ENCODE measurements around the gene GEMIN5.
"Not testable (repeated sequence)": the region's sequence is repeated elsewhere in the genome, so short reads cannot be mapped to it uniquely, and the experiment has no call there.

Gene GEMIN5

DNA sequence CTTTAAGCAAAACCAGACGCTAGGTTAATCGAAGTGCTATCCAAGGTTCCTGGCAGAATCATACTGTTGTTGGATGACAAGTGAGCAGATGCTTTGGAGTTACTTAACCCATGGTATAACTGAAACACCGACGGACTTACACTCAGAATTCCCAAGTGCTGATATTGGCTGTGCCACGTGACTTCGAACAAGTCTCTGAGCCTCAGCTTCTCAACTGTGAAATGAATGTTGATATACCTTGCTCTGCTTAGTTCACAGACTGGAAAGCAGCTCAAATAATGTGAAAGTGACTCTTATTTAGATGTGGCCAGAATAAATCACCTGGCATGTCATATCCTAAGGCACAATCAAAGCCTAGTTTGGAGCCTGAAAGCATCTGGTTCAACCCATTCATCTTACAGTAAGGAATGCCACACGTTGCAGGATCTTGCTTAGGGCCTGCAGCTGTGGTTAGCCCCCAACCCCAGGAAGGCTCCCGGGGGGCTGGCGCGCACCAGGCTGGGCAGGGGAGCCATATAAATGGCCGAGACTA is 759 bp downstream of the GEMIN5 start:
- CTCF ChIA-PET = interaction anchor here (1.3 kb wide), 1 partner anchor 9 kb away, joined by 5 read pairs; no protein-coding TSS in a partner anchor
- POLR2A ChIA-PET (ENCODE audit: low non-redundant PET) = interaction anchor here (0.5 to 0.9 kb wide), 2 partner anchors 15 to 20 kb away, joined by 3 read pairs; no protein-coding TSS in a partner anchor

DNA sequence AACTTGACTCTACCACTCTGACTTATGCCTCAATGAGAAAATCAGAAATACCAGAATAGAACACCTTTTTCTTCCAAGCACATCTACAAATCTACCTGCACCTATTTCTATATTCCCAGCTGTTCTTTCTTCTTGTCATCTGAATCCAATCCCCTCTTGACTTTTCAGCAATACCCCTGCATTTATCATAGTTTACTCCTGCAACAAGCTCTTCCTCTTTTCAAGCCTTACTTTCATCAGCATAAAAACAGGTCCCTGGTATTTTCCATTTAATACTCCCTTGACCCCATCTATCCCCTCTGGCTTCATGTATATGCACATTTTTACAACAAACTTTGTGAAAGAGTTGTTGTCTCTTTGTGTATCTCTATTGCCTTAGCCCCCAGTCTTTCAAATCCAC is 3.1 kb downstream of the GEMIN5 start:
- CTCF ChIA-PET = no interaction called here
- no peak overlapping the region for H3K27ac ChIP-seq
- DNase-seq (ENCODE audit: low spot score) = no peak
- POLR2A ChIA-PET (ENCODE audit: low non-redundant PET) = interaction anchor here (0.7 kb wide), 1 partner anchor 63 kb away, joined by 3 read pairs; no protein-coding TSS in a partner anchor
- TF ChIP-seq, protein P1, sequence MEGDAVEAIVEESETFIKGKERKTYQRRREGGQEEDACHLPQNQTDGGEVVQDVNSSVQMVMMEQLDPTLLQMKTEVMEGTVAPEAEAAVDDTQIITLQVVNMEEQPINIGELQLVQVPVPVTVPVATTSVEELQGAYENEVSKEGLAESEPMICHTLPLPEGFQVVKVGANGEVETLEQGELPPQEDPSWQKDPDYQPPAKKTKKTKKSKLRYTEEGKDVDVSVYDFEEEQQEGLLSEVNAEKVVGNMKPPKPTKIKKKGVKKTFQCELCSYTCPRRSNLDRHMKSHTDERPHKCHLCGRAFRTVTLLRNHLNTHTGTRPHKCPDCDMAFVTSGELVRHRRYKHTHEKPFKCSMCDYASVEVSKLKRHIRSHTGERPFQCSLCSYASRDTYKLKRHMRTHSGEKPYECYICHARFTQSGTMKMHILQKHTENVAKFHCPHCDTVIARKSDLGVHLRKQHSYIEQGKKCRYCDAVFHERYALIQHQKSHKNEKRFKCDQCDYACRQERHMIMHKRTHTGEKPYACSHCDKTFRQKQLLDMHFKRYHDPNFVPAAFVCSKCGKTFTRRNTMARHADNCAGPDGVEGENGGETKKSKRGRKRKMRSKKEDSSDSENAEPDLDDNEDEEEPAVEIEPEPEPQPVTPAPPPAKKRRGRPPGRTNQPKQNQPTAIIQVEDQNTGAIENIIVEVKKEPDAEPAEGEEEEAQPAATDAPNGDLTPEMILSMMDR (conservative IDR thresholded peaks at IDR 0.05; ENCODE audit: low read depth) = no peak

More for the DNA sequence above, 759 bp downstream of the GEMIN5 start:
- H3K27ac ChIP-seq = peak overlapping the region; percentile 67
- TF ChIP-seq, protein P1 (conservative IDR thresholded peaks at IDR 0.05; ENCODE audit: low read depth) = no peak
- peak; percentile 21 for DNase-seq (ENCODE audit: low spot score)

DNA sequence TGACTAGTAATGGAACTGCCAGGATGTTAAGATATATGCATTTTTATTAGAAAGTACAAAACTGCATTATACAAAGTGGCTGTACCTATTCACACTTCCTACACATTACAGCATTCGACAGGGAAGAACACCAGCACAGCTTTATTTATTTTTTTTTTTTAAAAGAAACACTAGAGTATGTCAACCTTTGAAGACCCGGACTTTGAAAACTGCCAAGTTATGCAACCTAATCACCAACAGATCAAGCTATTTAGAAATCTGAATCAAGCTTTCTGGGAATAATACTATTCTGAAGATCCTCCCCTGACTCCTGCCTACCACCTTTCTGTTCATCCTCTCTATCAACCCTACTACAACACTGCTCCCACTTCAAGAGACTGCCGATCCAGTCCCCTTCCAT is 4.5 kb downstream of the GEMIN5 start:
- POLR2A ChIA-PET (ENCODE audit: low non-redundant PET) = no interaction called here

GRCh38 chr5:154923441-154924430 is 14.3 kb downstream of the GEMIN5 start:
- TF ChIP-seq, protein P1 (conservative IDR thresholded peaks at IDR 0.05; ENCODE audit: low read depth) = no peak

More for the DNA sequence above, 4.5 kb downstream of the GEMIN5 start:
- no peak overlapping the region for H3K27ac ChIP-seq
- CTCF ChIA-PET = no interaction called here
- DNase-seq (ENCODE audit: low spot score) = no peak
- TF ChIP-seq, protein P1 (conservative IDR thresholded peaks at IDR 0.05; ENCODE audit: low read depth) = no peak

GRCh38 chr5:154917757-154918156 is 20.3 kb downstream of the GEMIN5 start:
- TF ChIP-seq, protein P1 (conservative IDR thresholded peaks at IDR 0.05; ENCODE audit: low read depth) = no peak
- DNase-seq (ENCODE audit: low spot score) = no peak
- POLR2A ChIA-PET (ENCODE audit: low non-redundant PET) = no interaction called here
- H3K27ac ChIP-seq = no peak overlapping the region
- CTCF ChIA-PET = interaction anchor here (0.6 to 0.7 kb wide), 3 partner anchors 31 to 168 kb away, joined by 3 to 4 read pairs (median 3); no protein-coding TSS in a partner anchor

More at GRCh38 chr5:154923441-154924430, 14.3 kb downstream of the GEMIN5 start:
- DNase-seq (ENCODE audit: low spot score) = no peak
- no peak overlapping the region for H3K27ac ChIP-seq
- ChIA-PET CTCF (no interaction called here), POLR2A (ENCODE audit: low non-redundant PET) (no interaction called here)

GRCh38 chr5:154916874-154917273 is 21.1 kb downstream of the GEMIN5 start:
- TF ChIP-seq, protein P1 (conservative IDR thresholded peaks at IDR 0.05; ENCODE audit: low read depth) = no peak
- ChIA-PET CTCF (interaction anchor here (0.6 to 0.7 kb wide), 3 partner anchors 13 to 25 kb away, joined by 3 to 7 read pairs (median 4); no protein-coding TSS in a partner anchor), POLR2A (ENCODE audit: low non-redundant PET) (no interaction called here)
- H3K27ac ChIP-seq = no peak overlapping the region
- DNase-seq (ENCODE audit: low spot score) = no peak

GRCh38 chr5:154905601-154906000 is 32.4 kb downstream of the GEMIN5 start:
- CTCF ChIA-PET; DNase-seq (ENCODE audit: low spot score); POLR2A ChIA-PET (ENCODE audit: low non-redundant PET); H3K27ac ChIP-seq: not testable (repeated sequence)
